ENCODE results near the gene SYNJ1. TPM values are rescaled to one million over a fixed set of nuclear protein-coding genes. Genes with fewer than 3 reads are reported as not detected.

SYNJ1 gene
- total and polyA plus RNA-seq, 9 of the 15 experiments (the other 6 are each of a cell fraction or from before 2014, with no cell fraction given): 2.4 to 10.6 (median 5.6) TPM

DNA sequence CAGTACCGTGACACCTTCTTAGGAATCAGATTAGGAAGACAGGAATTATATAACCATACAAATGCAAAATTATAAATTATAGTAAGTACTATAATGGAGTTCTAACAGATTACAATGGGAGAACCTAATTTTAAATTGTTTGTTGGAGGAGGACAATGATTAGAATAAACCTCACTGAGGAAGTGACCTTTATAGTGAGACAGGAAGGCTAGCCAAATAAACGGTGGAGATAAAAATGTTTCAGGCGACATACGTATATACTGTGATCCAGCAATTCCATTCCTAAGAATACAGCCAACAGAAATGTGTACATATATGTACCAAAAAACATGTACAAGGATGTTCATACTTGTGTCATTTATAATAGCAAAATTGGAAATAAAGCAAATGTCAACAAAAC is 15.2 kb downstream of the SYNJ1 start (continued):
- TF ChIP-seq FOXM1 (IDR thresholded peaks at IDR 0.05; ENCODE audit: low read depth): no peak
- no peak for TF ChIP-seq FOXM1 (CRISPR knock-in tag; IDR thresholded peaks at IDR 0.05; ENCODE audit: low read depth)
- TF ChIP-seq, protein P1, sequence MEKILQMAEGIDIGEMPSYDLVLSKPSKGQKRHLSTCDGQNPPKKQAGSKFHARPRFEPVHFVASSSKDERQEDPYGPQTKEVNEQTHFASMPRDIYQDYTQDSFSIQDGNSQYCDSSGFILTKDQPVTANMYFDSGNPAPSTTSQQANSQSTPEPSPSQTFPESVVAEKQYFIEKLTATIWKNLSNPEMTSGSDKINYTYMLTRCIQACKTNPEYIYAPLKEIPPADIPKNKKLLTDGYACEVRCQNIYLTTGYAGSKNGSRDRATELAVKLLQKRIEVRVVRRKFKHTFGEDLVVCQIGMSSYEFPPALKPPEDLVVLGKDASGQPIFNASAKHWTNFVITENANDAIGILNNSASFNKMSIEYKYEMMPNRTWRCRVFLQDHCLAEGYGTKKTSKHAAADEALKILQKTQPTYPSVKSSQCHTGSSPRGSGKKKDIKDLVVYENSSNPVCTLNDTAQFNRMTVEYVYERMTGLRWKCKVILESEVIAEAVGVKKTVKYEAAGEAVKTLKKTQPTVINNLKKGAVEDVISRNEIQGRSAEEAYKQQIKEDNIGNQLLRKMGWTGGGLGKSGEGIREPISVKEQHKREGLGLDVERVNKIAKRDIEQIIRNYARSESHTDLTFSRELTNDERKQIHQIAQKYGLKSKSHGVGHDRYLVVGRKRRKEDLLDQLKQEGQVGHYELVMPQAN (IDR thresholded peaks at IDR 0.05; ENCODE audit: borderline replicate concordance): no peak
- no peak for TF ChIP-seq KDM2B (CRISPR knock-in tag; IDR thresholded peaks at IDR 0.05)
- no peak for TF ChIP-seq TAF1 (IDR thresholded peaks at IDR 0.05; ENCODE audit: control insufficient read depth, extremely low read depth, insufficient read depth, low read length, severe bottlenecking)
- TF ChIP-seq, protein P2, sequence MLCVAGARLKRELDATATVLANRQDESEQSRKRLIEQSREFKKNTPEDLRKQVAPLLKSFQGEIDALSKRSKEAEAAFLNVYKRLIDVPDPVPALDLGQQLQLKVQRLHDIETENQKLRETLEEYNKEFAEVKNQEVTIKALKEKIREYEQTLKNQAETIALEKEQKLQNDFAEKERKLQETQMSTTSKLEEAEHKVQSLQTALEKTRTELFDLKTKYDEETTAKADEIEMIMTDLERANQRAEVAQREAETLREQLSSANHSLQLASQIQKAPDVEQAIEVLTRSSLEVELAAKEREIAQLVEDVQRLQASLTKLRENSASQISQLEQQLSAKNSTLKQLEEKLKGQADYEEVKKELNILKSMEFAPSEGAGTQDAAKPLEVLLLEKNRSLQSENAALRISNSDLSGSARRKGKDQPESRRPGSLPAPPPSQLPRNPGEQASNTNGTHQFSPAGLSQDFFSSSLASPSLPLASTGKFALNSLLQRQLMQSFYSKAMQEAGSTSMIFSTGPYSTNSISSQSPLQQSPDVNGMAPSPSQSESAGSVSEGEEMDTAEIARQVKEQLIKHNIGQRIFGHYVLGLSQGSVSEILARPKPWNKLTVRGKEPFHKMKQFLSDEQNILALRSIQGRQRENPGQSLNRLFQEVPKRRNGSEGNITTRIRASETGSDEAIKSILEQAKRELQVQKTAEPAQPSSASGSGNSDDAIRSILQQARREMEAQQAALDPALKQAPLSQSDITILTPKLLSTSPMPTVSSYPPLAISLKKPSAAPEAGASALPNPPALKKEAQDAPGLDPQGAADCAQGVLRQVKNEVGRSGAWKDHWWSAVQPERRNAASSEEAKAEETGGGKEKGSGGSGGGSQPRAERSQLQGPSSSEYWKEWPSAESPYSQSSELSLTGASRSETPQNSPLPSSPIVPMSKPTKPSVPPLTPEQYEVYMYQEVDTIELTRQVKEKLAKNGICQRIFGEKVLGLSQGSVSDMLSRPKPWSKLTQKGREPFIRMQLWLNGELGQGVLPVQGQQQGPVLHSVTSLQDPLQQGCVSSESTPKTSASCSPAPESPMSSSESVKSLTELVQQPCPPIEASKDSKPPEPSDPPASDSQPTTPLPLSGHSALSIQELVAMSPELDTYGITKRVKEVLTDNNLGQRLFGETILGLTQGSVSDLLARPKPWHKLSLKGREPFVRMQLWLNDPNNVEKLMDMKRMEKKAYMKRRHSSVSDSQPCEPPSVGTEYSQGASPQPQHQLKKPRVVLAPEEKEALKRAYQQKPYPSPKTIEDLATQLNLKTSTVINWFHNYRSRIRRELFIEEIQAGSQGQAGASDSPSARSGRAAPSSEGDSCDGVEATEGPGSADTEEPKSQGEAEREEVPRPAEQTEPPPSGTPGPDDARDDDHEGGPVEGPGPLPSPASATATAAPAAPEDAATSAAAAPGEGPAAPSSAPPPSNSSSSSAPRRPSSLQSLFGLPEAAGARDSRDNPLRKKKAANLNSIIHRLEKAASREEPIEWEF (CRISPR knock-in tag; IDR thresholded peaks at IDR 0.05): no peak

Data from K562 (cell line).